Keratinocyte (primary cell): Measurements from ENCODE around the gene DHRS11. TPM values are rescaled to one million over a fixed set of nuclear protein-coding genes. Genes with fewer than 3 reads are reported as not detected.

ENCODE experiments used
- DNase-seq: peaks from one replicate; pipeline ENCODE4 v3.0.0-alpha.2; 2011; ENCODE audit warnings: low read depth, missing footprints, low spot score
- FAIRE-seq: peaks from 2 replicates; lab custom pipeline; 2011; peaks lifted over from hg19 to GRCh38; lab: Jason Lieb, UNC
- H2AFZ ChIP-seq: 2 replicates; pipeline ENCODE4 v1.6.0; 2012; ENCODE audit warnings: low read length, control low read depth, inconsistent platforms; ENCODE audit not compliant: control insufficient read depth
- H3K27ac ChIP-seq: 2 replicates; pipeline ENCODE4 v1.5.1; 2011; ENCODE audit warnings: low read length; ENCODE audit not compliant: control insufficient read depth, insufficient read depth
- H3K27me3 ChIP-seq: 3 replicates; pipeline ENCODE4 v1.6.0; 2011; ENCODE audit warnings: low read length; ENCODE audit not compliant: control insufficient read depth, insufficient read depth; ENCODE audit errors: extremely low read depth
- H3K36me3 ChIP-seq, 2 experiments: 2 replicates in 1 of 2; 3 replicates in 1 of 2; pipeline ENCODE4 v1.5.1; 2011; ENCODE audit warnings: low read length in 2 of 2, mild to moderate bottlenecking in 1 of 2; ENCODE audit not compliant: control insufficient read depth in 2 of 2, insufficient read depth in 2 of 2; ENCODE audit errors: extremely low read depth in 1 of 2
- H3K4me1 ChIP-seq: 3 replicates; pipeline ENCODE4 v1.5.1; 2011; ENCODE audit warnings: low read length; ENCODE audit not compliant: control insufficient read depth, insufficient read depth; ENCODE audit errors: extremely low read depth
- H3K4me2 ChIP-seq: 3 replicates; pipeline ENCODE4 v1.6.0; 2011; ENCODE audit warnings: low read depth, low read length; ENCODE audit not compliant: control insufficient read depth, insufficient read depth; ENCODE audit errors: extremely low read depth
- H3K4me3 ChIP-seq, 3 experiments: fragments of 200-600 bp in 1 of 3; sonication (generic) in 1 of 3; 2 replicates in 2 of 3; 3 replicates in 1 of 3; pipeline ENCODE4 v1.5.1; 2011 to 2016; ENCODE audit warnings: low read length in 3 of 3, mild to moderate bottlenecking in 3 of 3, control low read depth in 2 of 3, inconsistent platforms in 1 of 3, low read depth in 1 of 3, mixed read lengths in 1 of 3, mixed run types in 1 of 3, moderate library complexity in 1 of 3; ENCODE audit not compliant: control insufficient read depth in 2 of 3, insufficient read depth in 2 of 3; ENCODE audit errors: extremely low read depth in 1 of 3
- H3K79me2 ChIP-seq: 2 replicates; pipeline ENCODE4 v1.6.0; 2012; ENCODE audit warnings: low read length; ENCODE audit not compliant: control insufficient read depth, insufficient read depth
- H3K9ac ChIP-seq: 3 replicates; pipeline ENCODE4 v1.6.0; 2011; ENCODE audit warnings: low read length; ENCODE audit not compliant: control insufficient read depth, insufficient read depth; ENCODE audit errors: extremely low read depth
- H3K9me1 ChIP-seq: 3 replicates; pipeline ENCODE4 v1.6.0; 2011; ENCODE audit warnings: low read length; ENCODE audit not compliant: control insufficient read depth, insufficient read depth; ENCODE audit errors: extremely low read depth
- H3K9me3 ChIP-seq: 2 replicates; pipeline ENCODE4 v1.5.1; 2012; ENCODE audit warnings: low read depth, low read length; ENCODE audit not compliant: control insufficient read depth
- H4K20me1 ChIP-seq: 3 replicates; pipeline ENCODE4 v1.6.0; 2011; ENCODE audit warnings: low read length; ENCODE audit not compliant: control insufficient read depth, insufficient read depth; ENCODE audit errors: extremely low read depth
- EZH2 ChIP-seq: IDR thresholded peaks from one replicate; pipeline ENCODE4 v1.6.1; 2012; ENCODE audit warnings: inconsistent platforms, mild to moderate bottlenecking, low read length, moderate library complexity
- dilution Hi-C: fragments of 300-500 bp; cut with MboI; formaldehyde crosslinking; loops from one replicate; pipeline ENCODE4 v1.7.0; 2020; ENCODE audit warnings: low sequenced_read_pairs; ENCODE audit not compliant: extremely low pct_ligation_motif_present
- polyA plus RNA-seq, 5 experiments: library from polyadenylated mRNA; depleted of rRNA in 3 of 5; stranded (reverse) in 3 of 5; stranded (forward) in 1 of 5; unstranded in 1 of 5; fragments of >200 nt; gene quantifications; 1 replicate in 1 of 5; 2 replicates in 3 of 5; 3 replicates in 1 of 5; pipeline versions ENCODE4 v1.2.1 to v1.2.3, GENCODE V29; 2011 to 2012; ENCODE audit warnings: missing spikeins in 2 of 5, low read depth in 1 of 5, low replicate concordance in 1 of 5
- TF ChIP-seq, protein P1 (sequence below), 3 experiments: IDR thresholded peaks in 1 of 3; conservative IDR thresholded peaks in 1 of 3; optimal IDR thresholded peaks in 1 of 3; 2 replicates in 2 of 3; 3 replicates in 1 of 3; pipeline versions ENCODE3 to v1.5.1; 2011; ENCODE audit warnings: low read length in 3 of 3, mild to moderate bottlenecking in 3 of 3, moderate library complexity in 2 of 3, control low read depth in 1 of 3, inconsistent platforms in 1 of 3; ENCODE audit not compliant: insufficient read depth in 2 of 3; ENCODE audit errors: extremely low read depth in 1 of 3

Gene DHRS11
- polyA plus RNA-seq, 1 donor (not counting 4 experiments of a cell fraction or from before 2014, with no cell fraction given): 11.0 TPM

DNA sequence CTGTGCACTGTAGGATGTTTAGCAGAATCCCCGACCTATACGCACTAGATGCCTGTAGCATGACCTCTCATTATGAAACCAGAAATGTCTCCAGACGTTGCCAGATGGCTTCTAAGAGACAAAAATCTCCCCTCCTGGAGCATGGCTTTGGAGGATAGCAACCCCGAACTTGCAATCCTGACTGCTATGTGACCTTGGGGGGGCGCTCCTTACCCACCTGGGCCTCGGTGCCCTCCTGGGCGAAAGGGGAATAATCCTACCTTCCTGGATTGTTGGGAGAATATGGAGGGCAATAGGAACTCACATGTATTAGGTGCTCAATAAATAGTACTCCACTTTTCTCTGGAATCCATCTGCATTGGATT is 17.8 kb downstream of the DHRS11 start:
- H3K4me1 ChIP-seq: peaks cover 28% of the 10 kb centered on the region
- H3K9me3 ChIP-seq: no peaks in the 10 kb centered on the region
- H3K79me2 ChIP-seq: peaks cover 8% of the 10 kb centered on the region
- H3K27ac ChIP-seq: no peak overlapping the region
- no peaks in the 10 kb centered on the region for H4K20me1 ChIP-seq
- DNase-seq (no peak), FAIRE-seq (no peak)
- no peak overlapping the region for H3K9ac ChIP-seq
- no peak overlapping the region for H3K4me2 ChIP-seq
- no peak overlapping the region for H3K4me3 ChIP-seq
- no peaks in the 10 kb centered on the region for H3K9me1 ChIP-seq
- peaks cover 2 to 5% of the 10 kb centered on the region in 2 experiments for H3K36me3 ChIP-seq
- no peak overlapping the region for H2AFZ ChIP-seq
- no peaks in the 10 kb centered on the region for H3K27me3 ChIP-seq
- dilution Hi-C loops: no loop called here
- TF ChIP-seq, protein P1, sequence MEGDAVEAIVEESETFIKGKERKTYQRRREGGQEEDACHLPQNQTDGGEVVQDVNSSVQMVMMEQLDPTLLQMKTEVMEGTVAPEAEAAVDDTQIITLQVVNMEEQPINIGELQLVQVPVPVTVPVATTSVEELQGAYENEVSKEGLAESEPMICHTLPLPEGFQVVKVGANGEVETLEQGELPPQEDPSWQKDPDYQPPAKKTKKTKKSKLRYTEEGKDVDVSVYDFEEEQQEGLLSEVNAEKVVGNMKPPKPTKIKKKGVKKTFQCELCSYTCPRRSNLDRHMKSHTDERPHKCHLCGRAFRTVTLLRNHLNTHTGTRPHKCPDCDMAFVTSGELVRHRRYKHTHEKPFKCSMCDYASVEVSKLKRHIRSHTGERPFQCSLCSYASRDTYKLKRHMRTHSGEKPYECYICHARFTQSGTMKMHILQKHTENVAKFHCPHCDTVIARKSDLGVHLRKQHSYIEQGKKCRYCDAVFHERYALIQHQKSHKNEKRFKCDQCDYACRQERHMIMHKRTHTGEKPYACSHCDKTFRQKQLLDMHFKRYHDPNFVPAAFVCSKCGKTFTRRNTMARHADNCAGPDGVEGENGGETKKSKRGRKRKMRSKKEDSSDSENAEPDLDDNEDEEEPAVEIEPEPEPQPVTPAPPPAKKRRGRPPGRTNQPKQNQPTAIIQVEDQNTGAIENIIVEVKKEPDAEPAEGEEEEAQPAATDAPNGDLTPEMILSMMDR (optimal IDR thresholded peaks at IDR 0.05 in 1 of 3, IDR thresholded peaks at IDR 0.05 in 1 of 3, conservative IDR thresholded peaks at IDR 0.05 in 1 of 3; ENCODE audit: extremely low read depth in 1 of 3, insufficient read depth in 2 of 3, low read length in 3 of 3): no peak
- no peak for TF ChIP-seq EZH2

DNA sequence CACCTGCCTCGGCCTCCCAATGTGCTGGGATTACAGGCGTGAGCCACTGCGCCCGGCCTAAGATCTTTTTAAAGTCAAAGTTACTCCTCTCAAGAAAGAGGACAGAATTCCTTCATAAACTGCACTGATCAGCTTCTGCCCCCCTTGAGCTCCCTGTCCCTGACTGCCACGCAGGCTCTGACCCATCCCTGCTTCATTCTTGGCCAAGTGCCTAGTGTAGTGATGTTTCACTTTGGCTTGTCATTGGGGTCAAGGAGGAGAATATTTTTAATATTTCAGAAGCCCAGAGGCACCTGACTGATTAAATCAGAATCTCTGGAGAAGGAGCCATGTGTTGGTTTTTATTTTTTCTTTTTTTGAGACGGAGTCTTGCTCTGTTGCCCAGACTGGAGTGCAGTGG is 18.8 kb downstream of the DHRS11 start:
- Histone ChIP-seq H4K20me1 (no peaks in the 10 kb centered on the region), H3K79me2 (peaks cover 5% of the 10 kb centered on the region), H3K4me1 (peaks cover 28% of the 10 kb centered on the region), H2AFZ (no peak overlapping the region), H3K9ac (no peak overlapping the region), H3K36me3 (peaks cover 2 to 4% of the 10 kb centered on the region in 2 experiments), H3K9me1 (no peaks in the 10 kb centered on the region), H3K4me2 (no peak overlapping the region), H3K4me3 (no peak overlapping the region), H3K27ac (no peak overlapping the region), H3K9me3 (no peaks in the 10 kb centered on the region), H3K27me3 (no peaks in the 10 kb centered on the region)
- TF ChIP-seq, protein P1 (optimal IDR thresholded peaks at IDR 0.05 in 1 of 3, IDR thresholded peaks at IDR 0.05 in 1 of 3, conservative IDR thresholded peaks at IDR 0.05 in 1 of 3; ENCODE audit: extremely low read depth in 1 of 3, insufficient read depth in 2 of 3, low read length in 3 of 3): no peak
- TF ChIP-seq EZH2: no peak
- FAIRE-seq (no peak), DNase-seq (no peak)
- dilution Hi-C loops: no loop called here
